ENCODE measurements around the gene PLPPR4. TPM values are rescaled to one million over a fixed set of nuclear protein-coding genes. Genes with fewer than 3 reads are reported as not detected.

The PLPPR4 gene, protein sequence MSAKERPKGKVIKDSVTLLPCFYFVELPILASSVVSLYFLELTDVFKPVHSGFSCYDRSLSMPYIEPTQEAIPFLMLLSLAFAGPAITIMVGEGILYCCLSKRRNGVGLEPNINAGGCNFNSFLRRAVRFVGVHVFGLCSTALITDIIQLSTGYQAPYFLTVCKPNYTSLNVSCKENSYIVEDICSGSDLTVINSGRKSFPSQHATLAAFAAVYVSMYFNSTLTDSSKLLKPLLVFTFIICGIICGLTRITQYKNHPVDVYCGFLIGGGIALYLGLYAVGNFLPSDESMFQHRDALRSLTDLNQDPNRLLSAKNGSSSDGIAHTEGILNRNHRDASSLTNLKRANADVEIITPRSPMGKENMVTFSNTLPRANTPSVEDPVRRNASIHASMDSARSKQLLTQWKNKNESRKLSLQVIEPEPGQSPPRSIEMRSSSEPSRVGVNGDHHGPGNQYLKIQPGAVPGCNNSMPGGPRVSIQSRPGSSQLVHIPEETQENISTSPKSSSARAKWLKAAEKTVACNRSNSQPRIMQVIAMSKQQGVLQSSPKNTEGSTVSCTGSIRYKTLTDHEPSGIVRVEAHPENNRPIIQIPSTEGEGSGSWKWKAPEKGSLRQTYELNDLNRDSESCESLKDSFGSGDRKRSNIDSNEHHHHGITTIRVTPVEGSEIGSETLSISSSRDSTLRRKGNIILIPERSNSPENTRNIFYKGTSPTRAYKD
- 1 to 10 TPM in 2 of 4 donors, under 1 TPM in 2; 0.75 to 2.3 (median 1.2) TPM for total RNA-seq

DNA sequence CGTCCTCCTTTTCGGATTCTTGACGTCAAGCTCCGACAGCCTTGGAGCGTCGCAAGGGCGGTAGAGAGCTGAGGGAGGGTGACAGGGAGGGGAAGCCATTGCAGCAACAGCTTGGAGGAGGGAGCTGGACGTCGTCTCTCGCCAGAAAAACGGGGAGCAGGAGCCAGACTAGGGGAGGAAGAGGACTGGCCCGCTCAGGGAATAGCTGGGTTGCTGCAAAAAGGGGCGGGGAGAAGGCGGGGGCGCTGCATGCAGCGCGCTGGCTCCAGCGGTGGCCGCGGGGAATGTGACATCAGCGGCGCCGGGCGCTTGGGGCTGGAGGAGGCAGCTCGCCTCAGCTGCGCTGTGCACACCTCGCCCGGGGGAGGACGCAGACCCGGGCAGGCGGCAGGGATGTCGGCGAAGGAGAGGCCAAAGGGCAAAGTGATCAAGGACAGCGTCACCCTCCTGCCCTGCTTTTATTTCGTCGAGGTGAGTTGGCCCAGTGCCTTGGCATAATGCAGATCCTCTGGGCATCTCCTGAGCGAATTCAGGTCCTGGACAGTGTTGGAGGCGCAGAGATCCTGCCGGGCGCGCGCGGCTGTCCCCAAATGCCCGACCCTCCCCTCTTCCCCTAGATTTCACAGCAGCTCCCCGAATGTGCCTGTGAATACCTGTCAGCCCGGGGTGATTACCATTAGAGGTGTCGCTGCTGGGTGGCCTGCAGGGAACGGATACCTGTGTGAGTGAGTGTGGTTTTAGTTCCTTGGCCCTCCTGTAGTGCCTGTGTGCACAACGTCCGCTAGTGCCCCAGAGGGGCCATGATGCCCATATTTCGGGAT is at the start of gene PLPPR4:
PLPPR4 (plus strand) TSS at position 292 of the 821 bp plus-strand sequence; CDS start at position 394, 102 bp downstream.
- TF ChIP-seq, protein P1, sequence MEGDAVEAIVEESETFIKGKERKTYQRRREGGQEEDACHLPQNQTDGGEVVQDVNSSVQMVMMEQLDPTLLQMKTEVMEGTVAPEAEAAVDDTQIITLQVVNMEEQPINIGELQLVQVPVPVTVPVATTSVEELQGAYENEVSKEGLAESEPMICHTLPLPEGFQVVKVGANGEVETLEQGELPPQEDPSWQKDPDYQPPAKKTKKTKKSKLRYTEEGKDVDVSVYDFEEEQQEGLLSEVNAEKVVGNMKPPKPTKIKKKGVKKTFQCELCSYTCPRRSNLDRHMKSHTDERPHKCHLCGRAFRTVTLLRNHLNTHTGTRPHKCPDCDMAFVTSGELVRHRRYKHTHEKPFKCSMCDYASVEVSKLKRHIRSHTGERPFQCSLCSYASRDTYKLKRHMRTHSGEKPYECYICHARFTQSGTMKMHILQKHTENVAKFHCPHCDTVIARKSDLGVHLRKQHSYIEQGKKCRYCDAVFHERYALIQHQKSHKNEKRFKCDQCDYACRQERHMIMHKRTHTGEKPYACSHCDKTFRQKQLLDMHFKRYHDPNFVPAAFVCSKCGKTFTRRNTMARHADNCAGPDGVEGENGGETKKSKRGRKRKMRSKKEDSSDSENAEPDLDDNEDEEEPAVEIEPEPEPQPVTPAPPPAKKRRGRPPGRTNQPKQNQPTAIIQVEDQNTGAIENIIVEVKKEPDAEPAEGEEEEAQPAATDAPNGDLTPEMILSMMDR (IDR thresholded peaks at IDR 0.05; ENCODE audit: low read depth): no peak

DNA sequence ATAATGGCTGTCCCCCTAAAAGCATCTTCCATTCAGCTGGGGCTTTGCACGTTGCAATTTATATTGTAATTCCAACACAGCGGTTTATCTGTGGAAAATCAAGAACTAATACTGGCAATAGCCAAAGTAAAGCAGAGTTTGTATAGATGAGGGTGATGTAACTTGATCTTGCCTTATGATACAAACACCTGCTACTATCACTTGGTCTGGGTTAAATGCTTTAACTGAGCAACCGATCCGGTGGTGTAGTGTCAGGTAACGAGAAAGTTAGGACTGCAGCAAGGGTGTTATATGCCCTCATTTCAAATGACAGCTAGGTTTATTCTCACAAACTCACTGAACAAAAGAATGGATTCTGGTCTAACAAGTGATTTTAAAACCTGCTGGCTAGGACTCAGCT is 47.3 kb upstream of the PLPPR4 start:
- TF ChIP-seq, protein P1 (IDR thresholded peaks at IDR 0.05; ENCODE audit: low read depth): no peak

DNA sequence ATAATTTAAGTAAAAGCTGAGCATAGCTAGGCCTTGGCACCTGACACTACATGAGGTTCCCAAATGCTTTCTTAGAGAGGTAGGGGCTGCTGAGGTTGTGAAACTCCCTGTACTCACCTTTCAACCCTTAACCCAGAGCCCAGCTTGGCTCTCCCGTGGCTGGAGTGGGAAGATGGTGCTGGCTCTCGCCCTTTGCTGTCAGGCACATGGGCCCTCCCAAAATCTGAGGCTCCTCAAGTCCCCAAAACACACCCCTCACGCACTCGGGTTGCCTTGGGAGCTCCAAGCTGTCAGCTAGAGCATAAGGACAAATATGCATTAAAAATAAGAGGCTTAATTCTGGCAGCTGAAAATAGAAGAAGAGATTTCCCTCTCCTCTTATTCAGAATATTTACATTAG is 46.7 kb upstream of the PLPPR4 start:
- TF ChIP-seq, protein P1 (IDR thresholded peaks at IDR 0.05; ENCODE audit: low read depth): no peak

DNA sequence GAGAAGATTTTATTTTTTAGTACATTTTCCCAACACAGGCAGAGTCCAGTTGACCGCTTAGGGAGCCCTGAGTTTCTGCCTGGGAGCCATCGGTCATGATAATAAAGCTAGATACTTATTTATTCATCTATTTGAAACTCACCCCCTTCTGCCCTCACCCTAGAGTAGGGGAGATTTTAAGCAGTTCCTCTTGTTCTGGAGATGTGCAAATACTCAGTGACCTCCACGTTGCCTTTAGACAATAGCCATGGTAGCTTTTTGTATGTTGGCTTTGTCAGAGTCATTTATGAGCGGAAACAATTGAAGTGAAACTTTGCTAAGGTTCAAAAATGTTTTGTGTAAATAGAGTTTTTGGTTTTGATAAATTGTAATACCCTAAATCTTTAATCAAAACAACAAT is 45.7 kb upstream of the PLPPR4 start:
- TF ChIP-seq, protein P1 (IDR thresholded peaks at IDR 0.05; ENCODE audit: low read depth): no peak

DNA sequence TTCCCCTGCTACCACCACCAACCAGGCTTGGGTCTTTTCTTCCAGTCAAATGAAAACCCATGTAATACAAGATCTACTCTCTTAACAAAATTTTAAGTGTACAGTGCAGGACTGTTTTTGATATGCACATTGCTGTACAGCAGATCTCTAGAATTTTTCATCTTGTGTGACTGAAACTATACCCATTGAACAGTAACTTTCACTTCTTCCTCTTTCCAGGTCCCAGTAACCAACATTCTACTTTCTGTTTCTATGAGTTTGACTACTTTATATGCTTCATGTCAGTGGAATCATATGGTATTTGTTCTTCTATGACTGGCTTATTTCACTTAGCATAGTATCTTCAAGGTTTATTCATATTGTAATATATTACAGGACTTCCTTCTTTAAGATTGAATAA is 45.3 kb upstream of the PLPPR4 start:
- TF ChIP-seq, protein P1 (IDR thresholded peaks at IDR 0.05; ENCODE audit: low read depth): no peak

DNA sequence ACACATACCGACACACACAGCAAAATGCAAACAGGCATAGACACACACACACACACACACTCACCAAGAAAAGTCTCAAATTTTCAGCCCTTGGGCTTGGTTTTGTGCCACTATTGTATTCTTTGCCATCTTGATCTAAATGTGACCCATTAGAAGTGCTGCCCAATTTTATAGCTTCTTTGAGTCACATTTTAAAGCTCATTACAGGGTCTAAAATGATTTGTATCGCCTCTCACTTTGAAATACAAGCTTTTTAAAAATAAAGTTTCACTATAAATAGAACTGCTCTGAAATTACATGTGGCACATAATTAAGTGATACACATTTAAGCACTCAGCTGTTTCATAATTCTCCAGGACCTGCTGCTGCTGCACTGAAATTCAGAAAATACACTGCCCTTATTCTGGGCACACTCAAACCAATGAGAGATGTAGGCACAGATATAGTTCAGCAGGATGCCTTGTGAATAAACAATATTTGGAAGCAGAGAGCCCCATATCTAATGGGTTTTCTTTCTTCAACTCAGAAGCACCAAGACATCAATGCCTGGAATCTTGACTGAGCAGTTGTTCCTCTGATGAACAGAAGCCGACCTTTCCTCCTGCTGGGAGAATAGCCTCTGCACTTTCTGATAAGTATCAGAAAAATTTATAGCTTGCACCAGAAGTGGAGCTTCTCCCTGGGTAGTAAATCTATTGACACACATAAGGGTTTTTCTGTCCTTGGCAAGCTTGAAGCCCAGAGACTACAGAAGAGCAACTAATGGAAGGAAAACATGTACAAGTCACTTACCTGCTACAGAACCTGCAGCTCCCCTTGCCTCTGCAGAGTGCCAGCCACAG is 37.0 kb upstream of the PLPPR4 start:
- TF ChIP-seq, protein P1 (IDR thresholded peaks at IDR 0.05; ENCODE audit: low read depth): no peak

Measured in subcutaneous adipose tissue (tissue), 4 donors.